A549 (cell line): Measurements from ENCODE around the gene SLIT3. TPM values are rescaled to one million over a fixed set of nuclear protein-coding genes. Genes with fewer than 3 reads are reported as not detected.

Experiments used
- ATAC-seq, 2 experiments: fragments of 200-7000 bp in 1 of 2; fragments of >200 bp in 1 of 2; cut with Nextera tagmentation in 1 of 2; cut with Tn5 transposase in 1 of 2; 3 replicates each; pipeline versions ENCODE4 v1.8.0 to v1.9.1; 2018 to 2020; ENCODE audit warnings: mild to moderate bottlenecking in 1 of 2, moderate library complexity in 1 of 2
- CTCF ChIA-PET: fragments of 300-600 bp; sonication (Branson Sonifier 250); formaldehyde crosslinking; extraction: SDS; loops from one replicate; lab custom pipeline; 2021; ENCODE audit warnings: antibody characterized with exemption, inconsistent platforms; lab: Yijun Ruan, JAX
- POLR2A ChIA-PET: fragments of 350-600 bp; formaldehyde crosslinking; extraction: SDS; loops from one replicate; lab custom pipeline; 2021; ENCODE audit warnings: antibody characterized with exemption, inconsistent platforms; lab: Yijun Ruan, JAX
- DNase-seq, 2 experiments: peaks; one replicate each; pipeline versions ENCODE4 v3.0.0 to v3.0.0-alpha.2; 2011 to 2016; ENCODE audit warnings: low read depth in 1 of 2, low spot score in 1 of 2
- FAIRE-seq: peaks from 2 replicates; lab custom pipeline; 2011; peaks lifted over from hg19 to GRCh38; lab: Jason Lieb, UNC
- H3K27ac ChIP-seq, 2 experiments: fragments of >200 bp; sonication (Bioruptor Twin); formaldehyde crosslinking; 3 replicates each; pipeline ENCODE4 v1.5.1; 2016 to 2017
- H3K4me1 ChIP-seq: fragments of >200 bp; sonication (Bioruptor Twin); formaldehyde crosslinking; 3 replicates; pipeline ENCODE4 v1.6.1; 2016
- H3K4me2 ChIP-seq: fragments of >200 bp; sonication (Bioruptor Twin); formaldehyde crosslinking; 3 replicates; pipeline ENCODE4 v1.6.1; 2016
- H3K4me3 ChIP-seq: fragments of >200 bp; sonication (Bioruptor Twin); formaldehyde crosslinking; 3 replicates; pipeline ENCODE4 v1.5.1; 2016
- H3K9me3 ChIP-seq: fragments of >200 bp; sonication (Bioruptor Twin); formaldehyde crosslinking; 3 replicates; pipeline ENCODE4 v1.6.1; 2016
- BHLHE40 ChIP-seq: IDR thresholded peaks from 2 replicates; pipeline ENCODE4 v1.6.1; 2012; ENCODE audit warnings: low read depth, low read length, inconsistent platforms
- CBX8 ChIP-seq: fragments of 200-600 bp; sonication (generic); IDR thresholded peaks from 2 replicates; pipeline ENCODE4 v1.6.1; 2016
- FOSL2 ChIP-seq, 2 experiments: fragments of 450-650 bp in 1 of 2; fragments of >200 bp in 1 of 2; sonication (Bioruptor Twin) in 1 of 2; formaldehyde crosslinking; IDR thresholded peaks; 2 replicates each; pipeline versions ENCODE4 v1.5.0 to v1.6.1; 2016 to 2020; ENCODE audit warnings: mild to moderate bottlenecking in 1 of 2, moderate library complexity in 1 of 2
- GATA3 ChIP-seq: IDR thresholded peaks from 2 replicates; pipeline ENCODE4 v1.6.1; 2012; ENCODE audit warnings: borderline replicate concordance
- HOXA7 ChIP-seq: fragments of 250-450 bp; sonication (Bioruptor Pico); IDR thresholded peaks from 2 replicates; pipeline ENCODE4 v1.5.0; 2020; ENCODE audit warnings: mild to moderate bottlenecking, moderate library complexity
- JUNB ChIP-seq: fragments of >200 bp; sonication (Bioruptor Twin); formaldehyde crosslinking; IDR thresholded peaks from 2 replicates; pipeline ENCODE4 v1.6.1; 2016
- KDM1A ChIP-seq: fragments of 200-600 bp; sonication (generic); IDR thresholded peaks from 2 replicates; pipeline ENCODE4 v1.6.1; 2016; ENCODE audit warnings: low read depth, mild to moderate bottlenecking
- NPAS2 ChIP-seq: fragments of 250-450 bp; sonication (Bioruptor Pico); IDR thresholded peaks from 2 replicates; pipeline ENCODE4 v1.8.0; 2022; ENCODE audit warnings: mild to moderate bottlenecking, moderate library complexity, borderline replicate concordance
- PHF8 ChIP-seq: fragments of 200-600 bp; sonication (generic); IDR thresholded peaks from 2 replicates; pipeline ENCODE4 v1.6.1; 2016; ENCODE audit warnings: low read depth, mild to moderate bottlenecking, antibody characterized with exemption, moderate library complexity, borderline replicate concordance
- RFX5 ChIP-seq: fragments of 450-650 bp; IDR thresholded peaks from 2 replicates; pipeline ENCODE4 v1.7.1; 2014; ENCODE audit warnings: antibody characterized with exemption, mild to moderate bottlenecking, moderate library complexity
- SMC3 ChIP-seq: fragments of >200 bp; sonication (Bioruptor Twin); formaldehyde crosslinking; IDR thresholded peaks from 3 replicates; pipeline ENCODE4 v1.6.1; 2018; ENCODE audit warnings: inconsistent platforms
- SREBF2 ChIP-seq: fragments of 450-650 bp; IDR thresholded peaks from 2 replicates; pipeline ENCODE4 v1.6.1; 2014; ENCODE audit warnings: mild to moderate bottlenecking, moderate library complexity
- ZNF302 ChIP-seq: fragments of 250-450 bp; sonication (Bioruptor Pico); IDR thresholded peaks from 2 replicates; pipeline ENCODE4 v1.9.0; 2021; ENCODE audit warnings: inconsistent platforms, mild to moderate bottlenecking, moderate library complexity
- WGBS: methylation state at CpG from one replicate; pipeline ENCODE4 v1.1.6; 2017; ENCODE audit errors: missing lambda C conversion rate; 5-methylcytosine and 5-hydroxymethylcytosine counted together
- polyA plus RNA-seq, 4 experiments: library from polyadenylated mRNA; depleted of rRNA in 3 of 4; stranded (reverse); fragments of >200 nt; fragmentation: RNase III in 1 of 4; extraction: RNeasy Plus Mini Kit Qiagen cat#74134 plus additional on column Dnase treatment in 1 of 4; gene quantifications; 2 replicates in 3 of 4; 3 replicates in 1 of 4; pipeline ENCODE4 v1.2.3, GENCODE V29; 2011 to 2017
- TF ChIP-seq, protein P1 (sequence below): fragments of >200 bp; sonication (Bioruptor Twin); formaldehyde crosslinking; IDR thresholded peaks from 3 replicates; pipeline ENCODE4 v1.6.1; 2016
- TF ChIP-seq, protein P2 (sequence below): fragments of >200 bp; sonication (Bioruptor Twin); formaldehyde crosslinking; IDR thresholded peaks from 3 replicates; pipeline ENCODE4 v1.5.1; 2016
- TF ChIP-seq, protein P3 (sequence below): fragments of 200-600 bp; sonication (generic); IDR thresholded peaks from 2 replicates; pipeline ENCODE4 v1.6.1; 2016; ENCODE audit warnings: antibody characterized with exemption, mild to moderate bottlenecking, moderate library complexity

SLIT3 gene
- polyA plus RNA-seq, 2 of the 4 experiments (the other 2 are of a cell fraction): 12.7 to 22.9 TPM

DNA sequence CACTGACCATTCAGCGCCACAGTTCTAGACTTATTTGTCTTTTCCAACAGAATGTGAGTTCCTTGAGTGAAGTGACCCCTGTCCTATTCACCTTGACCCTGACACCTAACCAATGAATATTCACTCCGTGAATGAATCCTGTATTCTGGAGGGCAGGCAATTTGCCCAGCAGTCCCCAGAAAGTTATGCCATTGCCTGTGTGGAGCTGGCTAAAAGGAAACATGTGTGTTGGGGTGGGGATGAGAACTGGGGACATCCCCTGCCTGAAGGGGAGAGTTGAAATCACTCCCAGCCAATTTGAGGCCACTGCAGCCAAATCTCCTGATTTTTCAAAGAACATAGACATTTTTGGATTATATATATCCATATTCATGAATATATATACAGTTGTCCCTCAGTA, 199.0 kb downstream of the SLIT3 start:
- ATAC-seq (no peak), FAIRE-seq (no peak), DNase-seq (no peak)
- no peaks in the 10 kb centered on the region for H3K9me3 ChIP-seq
- ChIA-PET POLR2A (no interaction called here), CTCF (interaction anchor here (0.8 kb wide), 1 partner anchor 20 kb away, joined by 4 read pairs; no protein-coding TSS in a partner anchor)
- TF ChIP-seq NPAS2 (no peak), JUNB (no peak), KDM1A (no peak), CBX8 (no peak), SMC3 (no peak), HOXA7 (CRISPR knock-in tag) (no peak), RFX5 (no peak), BHLHE40 (no peak), SREBF2 (no peak), ZNF302 (CRISPR knock-in tag) (no peak), PHF8 (no peak)
- TF ChIP-seq, protein P1, sequence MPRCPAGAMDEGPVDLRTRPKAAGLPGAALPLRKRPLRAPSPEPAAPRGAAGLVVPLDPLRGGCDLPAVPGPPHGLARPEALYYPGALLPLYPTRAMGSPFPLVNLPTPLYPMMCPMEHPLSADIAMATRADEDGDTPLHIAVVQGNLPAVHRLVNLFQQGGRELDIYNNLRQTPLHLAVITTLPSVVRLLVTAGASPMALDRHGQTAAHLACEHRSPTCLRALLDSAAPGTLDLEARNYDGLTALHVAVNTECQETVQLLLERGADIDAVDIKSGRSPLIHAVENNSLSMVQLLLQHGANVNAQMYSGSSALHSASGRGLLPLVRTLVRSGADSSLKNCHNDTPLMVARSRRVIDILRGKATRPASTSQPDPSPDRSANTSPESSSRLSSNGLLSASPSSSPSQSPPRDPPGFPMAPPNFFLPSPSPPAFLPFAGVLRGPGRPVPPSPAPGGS: no peak
- TF ChIP-seq, protein P2, sequence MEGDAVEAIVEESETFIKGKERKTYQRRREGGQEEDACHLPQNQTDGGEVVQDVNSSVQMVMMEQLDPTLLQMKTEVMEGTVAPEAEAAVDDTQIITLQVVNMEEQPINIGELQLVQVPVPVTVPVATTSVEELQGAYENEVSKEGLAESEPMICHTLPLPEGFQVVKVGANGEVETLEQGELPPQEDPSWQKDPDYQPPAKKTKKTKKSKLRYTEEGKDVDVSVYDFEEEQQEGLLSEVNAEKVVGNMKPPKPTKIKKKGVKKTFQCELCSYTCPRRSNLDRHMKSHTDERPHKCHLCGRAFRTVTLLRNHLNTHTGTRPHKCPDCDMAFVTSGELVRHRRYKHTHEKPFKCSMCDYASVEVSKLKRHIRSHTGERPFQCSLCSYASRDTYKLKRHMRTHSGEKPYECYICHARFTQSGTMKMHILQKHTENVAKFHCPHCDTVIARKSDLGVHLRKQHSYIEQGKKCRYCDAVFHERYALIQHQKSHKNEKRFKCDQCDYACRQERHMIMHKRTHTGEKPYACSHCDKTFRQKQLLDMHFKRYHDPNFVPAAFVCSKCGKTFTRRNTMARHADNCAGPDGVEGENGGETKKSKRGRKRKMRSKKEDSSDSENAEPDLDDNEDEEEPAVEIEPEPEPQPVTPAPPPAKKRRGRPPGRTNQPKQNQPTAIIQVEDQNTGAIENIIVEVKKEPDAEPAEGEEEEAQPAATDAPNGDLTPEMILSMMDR: no peak
- 94% methylated on average over 2 of the region's 2 CpGs for WGBS
- no peak overlapping the region for H3K27ac ChIP-seq
- no peak overlapping the region for H3K4me3 ChIP-seq
- H3K4me1 ChIP-seq: peaks cover 21% of the 10 kb centered on the region
- H3K4me2 ChIP-seq: no peak overlapping the region

DNA sequence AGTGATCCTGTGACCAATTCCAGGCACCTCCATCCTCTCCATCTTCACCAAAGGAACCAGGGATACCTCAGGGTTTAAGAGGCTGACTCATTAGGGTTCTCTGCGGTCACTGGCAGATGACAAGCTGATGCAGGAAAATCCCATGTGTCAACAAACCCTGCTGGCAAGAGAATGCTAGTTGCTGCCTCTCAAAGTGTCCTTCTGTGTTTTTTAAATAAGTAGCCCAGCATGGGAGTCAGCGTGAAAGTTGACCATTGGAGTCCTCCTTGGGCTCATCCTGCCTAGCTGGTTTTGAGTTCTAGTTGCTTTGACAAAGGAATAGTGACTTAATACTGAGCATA, 200.2 kb downstream of the SLIT3 start:
- 9% methylated on average over 2 of the region's 2 CpGs for WGBS
- FAIRE-seq (no peak), DNase-seq (peak; percentile 67 to 74), ATAC-seq (peak; percentile 66 to 82; a peak in 5 of 6 replicates)
- CTCF ChIA-PET: interaction anchor here (0.6 to 1.4 kb wide), 4 partner anchors 33 to 695 kb away, joined by 3 read pairs; no protein-coding TSS in a partner anchor
- H3K4me3 ChIP-seq: no peak overlapping the region
- H3K9me3 ChIP-seq: no peaks in the 10 kb centered on the region
- TF ChIP-seq, protein P3, sequence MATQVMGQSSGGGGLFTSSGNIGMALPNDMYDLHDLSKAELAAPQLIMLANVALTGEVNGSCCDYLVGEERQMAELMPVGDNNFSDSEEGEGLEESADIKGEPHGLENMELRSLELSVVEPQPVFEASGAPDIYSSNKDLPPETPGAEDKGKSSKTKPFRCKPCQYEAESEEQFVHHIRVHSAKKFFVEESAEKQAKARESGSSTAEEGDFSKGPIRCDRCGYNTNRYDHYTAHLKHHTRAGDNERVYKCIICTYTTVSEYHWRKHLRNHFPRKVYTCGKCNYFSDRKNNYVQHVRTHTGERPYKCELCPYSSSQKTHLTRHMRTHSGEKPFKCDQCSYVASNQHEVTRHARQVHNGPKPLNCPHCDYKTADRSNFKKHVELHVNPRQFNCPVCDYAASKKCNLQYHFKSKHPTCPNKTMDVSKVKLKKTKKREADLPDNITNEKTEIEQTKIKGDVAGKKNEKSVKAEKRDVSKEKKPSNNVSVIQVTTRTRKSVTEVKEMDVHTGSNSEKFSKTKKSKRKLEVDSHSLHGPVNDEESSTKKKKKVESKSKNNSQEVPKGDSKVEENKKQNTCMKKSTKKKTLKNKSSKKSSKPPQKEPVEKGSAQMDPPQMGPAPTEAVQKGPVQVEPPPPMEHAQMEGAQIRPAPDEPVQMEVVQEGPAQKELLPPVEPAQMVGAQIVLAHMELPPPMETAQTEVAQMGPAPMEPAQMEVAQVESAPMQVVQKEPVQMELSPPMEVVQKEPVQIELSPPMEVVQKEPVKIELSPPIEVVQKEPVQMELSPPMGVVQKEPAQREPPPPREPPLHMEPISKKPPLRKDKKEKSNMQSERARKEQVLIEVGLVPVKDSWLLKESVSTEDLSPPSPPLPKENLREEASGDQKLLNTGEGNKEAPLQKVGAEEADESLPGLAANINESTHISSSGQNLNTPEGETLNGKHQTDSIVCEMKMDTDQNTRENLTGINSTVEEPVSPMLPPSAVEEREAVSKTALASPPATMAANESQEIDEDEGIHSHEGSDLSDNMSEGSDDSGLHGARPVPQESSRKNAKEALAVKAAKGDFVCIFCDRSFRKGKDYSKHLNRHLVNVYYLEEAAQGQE: no peak
- TF ChIP-seq FOSL2 (IDR thresholded peaks at IDR 0.05) (no peak), FOSL2 (CRISPR knock-in tag; IDR thresholded peaks at IDR 0.05) (peak; percentile 64; the same call in 1 of the 2 replicates), GATA3 (peak; percentile 26; the same call in 1 of the 2 replicates), JUNB (peak; percentile 27; the same call in 1 of the 2 replicates)
- POLR2A ChIA-PET: interaction anchor here (0.6 kb wide), 1 partner anchor 483 kb away, joined by 4 read pairs; the partner anchor contains the start of gene SPDL1
- H3K4me1 ChIP-seq: peaks cover 21% of the 10 kb centered on the region
- peak overlapping the region; percentile 47 to 57; a peak in 4 of 6 replicates for H3K27ac ChIP-seq
- peak overlapping the region; percentile 47 for H3K4me2 ChIP-seq
